GM13976 (cell line): Measurements from ENCODE around the gene CCDC174.

Experiments
- DNase-seq: peaks from one replicate; pipeline ENCODE4 v3.0.0; 2012; ENCODE audit warnings: low spot score
- in situ Hi-C: fragments of 300-500 bp; cut with MboI; formaldehyde crosslinking; loops from one replicate; pipeline ENCODE4 v1.12.0; 2022; ENCODE audit warnings: low sequenced_read_pairs, mixed read lengths, inconsistent platforms; ENCODE audit not compliant: unreplicated experiment
- TF ChIP-seq, protein P1 (sequence below): IDR thresholded peaks from 2 replicates; pipeline ENCODE4 v1.5.1; 2012; ENCODE audit warnings: borderline replicate concordance, mild to moderate bottlenecking; ENCODE audit not compliant: insufficient read depth; ENCODE audit errors: extremely low read depth, missing control alignments, control extremely low read depth

The CCDC174 gene

DNA sequence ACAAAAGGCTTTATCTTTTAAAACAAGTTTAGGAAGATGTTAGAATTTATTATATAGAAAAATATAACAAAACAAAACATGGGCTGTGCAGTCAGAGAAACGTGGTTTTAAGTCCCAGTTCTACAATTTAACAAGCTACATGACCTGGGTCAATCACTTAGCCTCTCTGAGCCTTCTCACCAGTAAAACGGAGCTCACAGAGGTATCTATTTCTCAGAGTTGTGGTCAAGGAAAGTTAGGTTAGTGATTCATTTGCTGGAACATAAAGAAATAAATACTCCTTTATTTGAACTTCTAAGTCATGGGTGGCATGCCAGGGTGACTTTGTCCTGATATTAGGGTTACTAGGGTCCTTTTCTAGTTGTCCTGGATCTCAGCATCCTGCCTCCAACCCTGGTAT is 10.8 kb upstream of the CCDC174 start:
- in situ Hi-C loops, result no loop called here
- TF ChIP-seq, protein P1, sequence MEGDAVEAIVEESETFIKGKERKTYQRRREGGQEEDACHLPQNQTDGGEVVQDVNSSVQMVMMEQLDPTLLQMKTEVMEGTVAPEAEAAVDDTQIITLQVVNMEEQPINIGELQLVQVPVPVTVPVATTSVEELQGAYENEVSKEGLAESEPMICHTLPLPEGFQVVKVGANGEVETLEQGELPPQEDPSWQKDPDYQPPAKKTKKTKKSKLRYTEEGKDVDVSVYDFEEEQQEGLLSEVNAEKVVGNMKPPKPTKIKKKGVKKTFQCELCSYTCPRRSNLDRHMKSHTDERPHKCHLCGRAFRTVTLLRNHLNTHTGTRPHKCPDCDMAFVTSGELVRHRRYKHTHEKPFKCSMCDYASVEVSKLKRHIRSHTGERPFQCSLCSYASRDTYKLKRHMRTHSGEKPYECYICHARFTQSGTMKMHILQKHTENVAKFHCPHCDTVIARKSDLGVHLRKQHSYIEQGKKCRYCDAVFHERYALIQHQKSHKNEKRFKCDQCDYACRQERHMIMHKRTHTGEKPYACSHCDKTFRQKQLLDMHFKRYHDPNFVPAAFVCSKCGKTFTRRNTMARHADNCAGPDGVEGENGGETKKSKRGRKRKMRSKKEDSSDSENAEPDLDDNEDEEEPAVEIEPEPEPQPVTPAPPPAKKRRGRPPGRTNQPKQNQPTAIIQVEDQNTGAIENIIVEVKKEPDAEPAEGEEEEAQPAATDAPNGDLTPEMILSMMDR, result no peak
- no peak for DNase-seq

DNA sequence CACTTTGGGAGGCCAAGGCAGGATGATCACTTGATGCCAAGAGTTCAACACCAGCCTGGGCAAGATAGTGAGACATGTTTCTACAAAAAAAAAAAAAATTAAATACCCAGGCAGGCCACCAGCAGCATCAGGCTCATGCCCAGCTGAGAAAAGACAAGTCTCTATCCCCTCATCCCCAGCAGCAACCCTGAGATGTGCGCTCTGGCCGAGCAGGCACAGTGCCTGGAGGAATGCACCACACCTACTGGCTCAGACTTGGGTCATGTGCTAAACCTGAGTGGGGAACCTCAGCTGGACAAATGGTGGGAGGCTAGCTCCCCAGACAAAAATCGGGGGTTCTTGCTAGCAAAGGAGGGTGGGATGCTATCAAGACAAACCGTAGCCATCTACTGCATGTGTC is 10.2 kb upstream of the CCDC174 start:
- no peak for DNase-seq
- TF ChIP-seq, protein P1, result no peak
- in situ Hi-C loops, result no loop called here

DNA sequence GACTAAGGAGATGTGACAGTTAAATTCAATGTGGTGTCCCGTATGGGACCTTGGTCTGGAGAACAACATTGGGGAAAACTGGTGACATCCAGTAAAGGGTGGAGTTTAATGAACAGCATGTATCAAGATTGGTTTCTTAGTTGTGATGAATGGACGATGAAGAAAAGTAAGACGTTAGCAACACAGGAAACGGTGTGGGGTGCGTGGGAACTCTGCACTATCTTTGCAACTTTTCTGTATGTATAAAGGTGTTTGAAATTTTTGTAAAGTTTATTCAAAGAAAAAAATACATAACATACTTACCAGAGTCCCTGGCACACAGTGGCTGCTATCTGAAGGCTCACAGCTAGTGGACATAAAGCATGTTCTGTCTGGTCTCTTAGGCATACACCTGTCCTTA is 6.1 kb upstream of the CCDC174 start:
- TF ChIP-seq, protein P1, result no peak
- DNase-seq, result no peak
- in situ Hi-C loops, result no loop called here

DNA sequence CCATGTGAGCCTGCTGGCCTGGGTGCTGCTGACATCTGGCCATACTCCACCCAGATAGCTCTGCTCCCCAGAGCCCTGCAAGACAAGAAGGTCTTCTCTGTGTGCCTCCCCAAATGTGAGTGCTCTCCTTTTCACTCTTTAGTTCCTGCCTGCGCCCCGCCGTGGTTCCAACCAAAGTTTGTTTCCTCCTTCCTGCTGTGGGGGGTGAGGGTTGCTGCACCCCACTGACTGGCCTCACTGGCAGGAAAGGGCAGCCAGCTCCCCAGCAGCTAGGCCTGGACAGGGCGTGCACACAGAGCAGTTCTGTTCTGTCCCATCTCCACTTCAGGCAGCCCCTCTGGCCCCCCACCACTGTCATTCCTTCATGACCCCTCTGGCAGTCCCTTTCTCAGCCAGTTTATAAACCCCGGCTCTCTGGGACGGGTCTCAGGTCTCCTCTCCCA is 5.4 kb upstream of the CCDC174 start:
- DNase-seq, result no peak
- TF ChIP-seq, protein P1, result no peak
- in situ Hi-C loops, result no loop called here

DNA sequence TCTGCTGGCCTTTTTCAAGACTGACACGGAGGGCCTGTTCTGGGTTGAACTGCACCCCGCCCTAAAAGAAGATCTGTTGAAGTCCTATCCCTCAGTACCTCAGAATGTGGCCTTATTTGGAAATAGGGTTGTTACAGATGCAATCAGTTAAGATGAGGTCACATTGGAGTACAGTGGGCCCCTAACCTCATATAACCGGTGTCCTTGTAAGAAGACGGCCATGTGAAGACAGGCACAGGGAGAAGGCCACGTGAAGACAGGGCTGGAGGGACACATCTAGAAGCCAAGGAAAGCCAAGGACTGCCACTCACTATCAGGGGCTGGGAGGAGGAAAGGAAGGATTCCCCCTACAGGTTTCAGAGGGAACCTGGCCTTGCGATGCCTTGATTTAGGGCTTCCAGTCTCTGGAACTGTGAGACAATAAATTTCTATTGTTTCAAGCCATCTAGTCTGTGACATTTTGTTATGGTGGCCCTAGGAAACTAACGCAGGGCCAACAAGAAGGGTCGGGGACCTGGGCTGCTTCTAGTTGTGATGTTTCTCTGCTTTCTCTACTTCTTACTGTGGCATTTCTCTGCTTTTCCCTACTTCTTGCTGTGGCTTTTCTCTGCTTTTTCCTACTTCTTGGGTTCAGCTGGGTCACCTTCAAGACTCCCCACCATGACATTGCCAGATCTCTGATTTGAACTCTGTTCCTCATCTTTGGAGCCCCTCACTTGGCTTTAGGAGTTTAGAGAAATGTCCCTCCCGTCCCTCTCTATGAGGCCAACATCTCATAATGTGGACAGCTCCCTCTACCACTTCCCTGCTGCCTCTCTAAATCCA is 4.8 kb upstream of the CCDC174 start:
- TF ChIP-seq, protein P1, result no peak
- DNase-seq, result no peak
- in situ Hi-C loops, result no loop called here

DNA sequence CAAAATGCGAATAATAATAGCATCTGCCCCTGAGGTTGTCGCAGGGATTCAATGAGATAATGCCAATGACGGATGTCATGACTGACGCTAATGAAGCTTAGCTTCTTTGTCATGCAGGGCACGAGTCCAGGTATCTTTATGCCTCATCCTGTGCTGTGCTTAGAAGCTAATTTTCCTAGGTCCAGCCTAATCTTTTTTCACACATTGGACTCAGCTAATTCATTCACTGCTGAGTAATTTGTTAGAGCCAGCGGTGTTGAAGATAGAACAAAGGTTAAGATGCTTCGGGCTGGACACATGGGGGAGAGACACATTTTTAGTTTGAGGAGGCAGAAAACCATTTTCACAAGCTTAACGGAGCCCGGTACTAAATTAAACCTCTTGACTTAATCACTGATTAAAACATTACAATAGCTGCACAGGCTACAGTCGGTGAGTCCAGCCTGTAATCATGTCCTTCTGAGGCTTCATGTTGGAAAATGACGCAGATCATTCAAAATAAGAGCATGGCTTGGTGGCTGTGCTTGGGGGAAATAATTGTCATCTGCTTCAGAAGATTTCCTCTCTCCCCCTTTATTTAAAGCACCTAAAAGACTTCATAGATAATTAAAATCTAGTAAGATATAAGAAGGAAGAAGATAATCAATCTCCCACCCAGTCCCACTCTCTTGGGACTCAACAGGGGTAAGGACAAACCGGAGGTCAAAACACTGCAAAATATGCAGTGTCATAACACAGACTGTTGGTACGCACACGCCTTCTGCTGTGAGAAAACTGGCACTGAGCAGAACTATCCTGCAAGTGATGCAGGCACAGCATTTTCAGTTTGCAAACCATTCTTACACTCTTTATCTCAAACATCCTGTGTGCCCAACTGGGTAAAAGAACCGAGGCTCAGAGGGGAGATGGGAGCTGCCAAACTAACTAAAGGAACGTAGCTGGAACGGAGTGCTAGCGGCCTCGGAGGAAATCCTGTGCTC is 3.3 kb upstream of the CCDC174 start:
- no peak for DNase-seq
- TF ChIP-seq, protein P1, result no peak
- in situ Hi-C loops, result no loop called here
